ENCODE data around the gene STARD13.

DNA sequence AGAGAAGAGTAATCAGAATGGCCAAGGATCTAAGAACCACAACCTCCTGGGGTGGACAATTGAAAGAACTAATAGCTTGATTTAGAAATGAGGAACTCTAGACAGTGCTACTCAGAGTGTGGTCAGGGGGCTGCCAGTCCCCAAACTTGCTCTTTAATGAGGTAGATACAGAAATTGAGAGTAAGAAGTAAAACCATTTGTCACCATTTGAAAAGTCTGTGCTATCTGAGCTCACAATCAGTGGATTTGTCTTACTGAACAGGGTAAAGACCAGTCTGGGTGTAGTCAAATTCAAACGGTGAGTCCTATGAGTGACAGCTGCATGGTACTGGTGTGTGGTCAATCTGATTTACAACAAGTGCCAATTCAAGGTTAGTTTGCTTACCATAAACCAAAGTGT lies 150.5 kb downstream of the STARD13 start:
- TF ChIP-seq, protein P1, sequence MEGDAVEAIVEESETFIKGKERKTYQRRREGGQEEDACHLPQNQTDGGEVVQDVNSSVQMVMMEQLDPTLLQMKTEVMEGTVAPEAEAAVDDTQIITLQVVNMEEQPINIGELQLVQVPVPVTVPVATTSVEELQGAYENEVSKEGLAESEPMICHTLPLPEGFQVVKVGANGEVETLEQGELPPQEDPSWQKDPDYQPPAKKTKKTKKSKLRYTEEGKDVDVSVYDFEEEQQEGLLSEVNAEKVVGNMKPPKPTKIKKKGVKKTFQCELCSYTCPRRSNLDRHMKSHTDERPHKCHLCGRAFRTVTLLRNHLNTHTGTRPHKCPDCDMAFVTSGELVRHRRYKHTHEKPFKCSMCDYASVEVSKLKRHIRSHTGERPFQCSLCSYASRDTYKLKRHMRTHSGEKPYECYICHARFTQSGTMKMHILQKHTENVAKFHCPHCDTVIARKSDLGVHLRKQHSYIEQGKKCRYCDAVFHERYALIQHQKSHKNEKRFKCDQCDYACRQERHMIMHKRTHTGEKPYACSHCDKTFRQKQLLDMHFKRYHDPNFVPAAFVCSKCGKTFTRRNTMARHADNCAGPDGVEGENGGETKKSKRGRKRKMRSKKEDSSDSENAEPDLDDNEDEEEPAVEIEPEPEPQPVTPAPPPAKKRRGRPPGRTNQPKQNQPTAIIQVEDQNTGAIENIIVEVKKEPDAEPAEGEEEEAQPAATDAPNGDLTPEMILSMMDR (IDR thresholded peaks at IDR 0.05) = no peak
- no peak for TF ChIP-seq POLR2A (IDR thresholded peaks at IDR 0.05)

All from right lobe of liver (tissue), 4 donors.